ENCODE results near the gene MS4A18.

GRCh38 chr11:60748225-60748624, 23.7 kb downstream of the MS4A18 start:
- no peak for TF ChIP-seq CTCF (IDR thresholded peaks at IDR 0.05; ENCODE audit: low read length)
- TF ChIP-seq EZH2 (IDR thresholded peaks at IDR 0.05; ENCODE audit: borderline replicate concordance, low read length) = no peak

All from OCI-LY1 (cell line).